GM12873 (cell line): ENCODE data around the gene UBE2R2.

Experiments
- CTCF ChIP-seq: IDR thresholded peaks from 2 replicates; pipeline ENCODE4 v1.5.1; 2012; ENCODE audit warnings: low read depth, mild to moderate bottlenecking, moderate library complexity, low read length, control low read depth; ENCODE audit not compliant: insufficient read depth; ENCODE audit errors: missing control alignments

The UBE2R2 gene

GRCh38 chr9:33816327-33817252 lies at the start of gene UBE2R2:
TSS of gene UBE2R2 (plus strand) at chr9:33817160. CDS start at chr9:33817758, 598 bp downstream.
- TF ChIP-seq CTCF, result no peak

GRCh38 chr9:33776578-33776977 lies 40.4 kb upstream of the UBE2R2 start:
- no peak for TF ChIP-seq CTCF

GRCh38 chr9:33778700-33779351 lies 38.1 kb upstream of the UBE2R2 start:
- TF ChIP-seq CTCF, result peak; percentile 90

- TF ChIP-seq CTCF, result no peak
Measured at GRCh38 chr9:33780276-33780675, 36.7 kb upstream of the UBE2R2 start.

GRCh38 chr9:33781736-33782135 lies 35.2 kb upstream of the UBE2R2 start:
- no peak for TF ChIP-seq CTCF

- no peak for TF ChIP-seq CTCF
Measured at GRCh38 chr9:33782395-33783152, 34.4 kb upstream of the UBE2R2 start.

- peak; percentile 32 for TF ChIP-seq CTCF
Measured at GRCh38 chr9:33785914-33786313, 31.0 kb upstream of the UBE2R2 start.
